NB4 (cell line): ENCODE data around the gene FAM241A.

Experiments used
- POLR2A ChIP-seq: IDR thresholded peaks from 2 replicates; pipeline ENCODE4 v1.6.1; 2011; ENCODE audit warnings: mild to moderate bottlenecking; ENCODE audit not compliant: insufficient read length; ENCODE audit errors: extremely low read depth
- TF ChIP-seq, protein P1 (sequence below): IDR thresholded peaks from one replicate; pipeline ENCODE4 v1.5.1; 2012; ENCODE audit warnings: low read depth, low read length

GRCh38 chr4:112150920-112151319 is 5.7 kb downstream of the FAM241A start:
- TF ChIP-seq, protein P1, sequence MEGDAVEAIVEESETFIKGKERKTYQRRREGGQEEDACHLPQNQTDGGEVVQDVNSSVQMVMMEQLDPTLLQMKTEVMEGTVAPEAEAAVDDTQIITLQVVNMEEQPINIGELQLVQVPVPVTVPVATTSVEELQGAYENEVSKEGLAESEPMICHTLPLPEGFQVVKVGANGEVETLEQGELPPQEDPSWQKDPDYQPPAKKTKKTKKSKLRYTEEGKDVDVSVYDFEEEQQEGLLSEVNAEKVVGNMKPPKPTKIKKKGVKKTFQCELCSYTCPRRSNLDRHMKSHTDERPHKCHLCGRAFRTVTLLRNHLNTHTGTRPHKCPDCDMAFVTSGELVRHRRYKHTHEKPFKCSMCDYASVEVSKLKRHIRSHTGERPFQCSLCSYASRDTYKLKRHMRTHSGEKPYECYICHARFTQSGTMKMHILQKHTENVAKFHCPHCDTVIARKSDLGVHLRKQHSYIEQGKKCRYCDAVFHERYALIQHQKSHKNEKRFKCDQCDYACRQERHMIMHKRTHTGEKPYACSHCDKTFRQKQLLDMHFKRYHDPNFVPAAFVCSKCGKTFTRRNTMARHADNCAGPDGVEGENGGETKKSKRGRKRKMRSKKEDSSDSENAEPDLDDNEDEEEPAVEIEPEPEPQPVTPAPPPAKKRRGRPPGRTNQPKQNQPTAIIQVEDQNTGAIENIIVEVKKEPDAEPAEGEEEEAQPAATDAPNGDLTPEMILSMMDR, result no peak
- no peak for TF ChIP-seq POLR2A
